Mesodermal cell (in vitro differentiated cells): ENCODE data around the gene C14orf132.

Source experiments
- H3K27ac ChIP-seq: 2 replicates; pipeline ENCODE4 v1.7.0; 2013; ENCODE audit warnings: mild to moderate bottlenecking, low read depth, low read length, moderate library complexity; ENCODE audit not compliant: severe bottlenecking
- H3K36me3 ChIP-seq: 2 replicates; pipeline ENCODE4 v1.7.1; 2013; ENCODE audit warnings: mild to moderate bottlenecking, low read length, moderate library complexity; ENCODE audit not compliant: control insufficient read depth, insufficient read depth
- H3K4me1 ChIP-seq: one replicate; pipeline ENCODE4 v1.7.1; 2013; ENCODE audit warnings: mild to moderate bottlenecking, low read length; ENCODE audit not compliant: insufficient read depth, control insufficient read depth, poor library complexity, severe bottlenecking
- H3K4me3 ChIP-seq: 2 replicates; pipeline ENCODE4 v1.7.0; 2013; ENCODE audit warnings: low read length, control low read depth, mild to moderate bottlenecking; ENCODE audit not compliant: insufficient read depth, poor library complexity, severe bottlenecking; ENCODE audit errors: extremely low read depth
- H3K9me3 ChIP-seq: 2 replicates; pipeline ENCODE4 v1.7.1; 2013; ENCODE audit warnings: mild to moderate bottlenecking, low read length, moderate library complexity; ENCODE audit not compliant: control insufficient read depth
- WGBS, 2 experiments: methylation state at CpG; one replicate each; pipeline ENCODE4 v1.1.5; 2013; ENCODE audit warnings: missing lambda C conversion rate in 2 of 2; ENCODE audit not compliant: insufficient coverage in 2 of 2; 5-methylcytosine and 5-hydroxymethylcytosine counted together

The C14orf132 gene

DNA sequence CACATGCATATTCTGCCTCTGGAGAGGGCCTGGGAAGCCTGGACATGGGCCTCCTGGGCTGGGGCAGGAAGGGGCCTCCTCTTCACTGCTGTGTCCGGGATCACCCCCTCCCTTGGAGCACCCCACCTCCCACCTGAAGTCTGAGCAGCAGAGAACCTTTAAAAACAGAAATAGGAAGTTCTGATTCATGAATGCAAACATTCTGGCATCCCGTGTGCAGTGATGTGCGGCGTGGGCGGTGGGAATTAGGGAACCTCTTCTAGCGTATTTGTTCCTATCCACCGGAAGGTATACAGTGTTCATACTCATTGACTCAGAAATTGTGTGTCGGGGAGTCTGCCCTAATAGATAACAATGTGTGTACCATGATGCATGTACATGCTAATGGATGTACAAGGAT is 46.2 kb downstream of the C14orf132 start:
- WGBS, 2 experiments = 91 to 96% methylated on average over 6 to 7 of the region's 8 CpGs
- peaks cover 16% of the 10 kb centered on the region for H3K4me1 ChIP-seq
- H3K27ac ChIP-seq = no peak overlapping the region

DNA sequence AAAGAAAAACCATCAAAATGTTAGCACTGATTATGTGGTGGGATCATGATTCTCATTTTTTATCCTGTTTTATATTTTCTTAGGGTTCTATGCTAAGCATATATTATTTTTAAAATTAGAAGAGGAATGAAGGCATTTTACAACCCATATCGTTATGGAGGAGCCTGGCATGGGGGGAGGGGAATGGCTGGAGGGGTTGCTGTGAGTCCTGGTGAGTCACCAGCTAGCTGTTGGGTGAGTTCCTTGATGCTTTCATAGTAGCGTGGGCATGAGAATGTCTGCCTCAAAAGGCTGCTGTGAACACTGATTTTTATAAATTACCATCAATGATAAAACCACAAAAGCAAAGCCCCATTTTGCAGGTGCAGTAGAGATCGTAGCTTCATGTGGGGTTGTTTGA is 46.9 kb downstream of the C14orf132 start:
- WGBS, 2 experiments = 100% methylated on average over 1 of the region's 3 CpGs; no CpG with 5 or more reads in 1 of the 2 experiments

More for the DNA sequence above, 46.2 kb downstream of the C14orf132 start:
- Histone ChIP-seq H3K36me3 (peaks cover 29% of the 10 kb centered on the region), H3K9me3 (peaks cover 4% of the 10 kb centered on the region), H3K4me3 (no peak overlapping the region)

DNA sequence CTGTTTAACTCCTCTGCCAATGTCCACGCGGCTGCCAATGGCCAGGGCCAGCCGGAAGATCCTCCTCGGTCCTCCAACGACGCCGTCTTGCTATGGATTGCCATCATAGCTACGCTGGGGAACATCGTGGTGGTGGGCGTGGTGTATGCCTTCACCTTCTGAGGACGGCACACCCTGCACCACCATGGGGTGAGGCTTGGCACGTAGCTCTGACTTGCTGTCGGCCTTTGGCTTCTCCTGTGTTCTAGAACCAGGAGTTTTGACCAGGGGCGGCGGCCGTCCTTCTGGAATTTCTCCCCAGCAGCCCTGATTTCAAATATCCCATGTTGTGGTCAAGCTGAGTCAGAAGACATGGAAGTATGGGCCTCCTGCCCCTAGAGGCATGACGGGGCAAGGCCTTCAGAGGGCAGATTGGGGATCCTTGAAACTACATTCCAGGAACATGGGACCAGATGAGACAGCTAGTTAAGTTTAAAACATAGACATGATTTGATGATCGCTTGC is 47.5 kb downstream of the C14orf132 start:
- H3K4me3 ChIP-seq = no peak overlapping the region
- H3K27ac ChIP-seq = no peak overlapping the region
- peaks cover 16% of the 10 kb centered on the region for H3K4me1 ChIP-seq
- peaks cover 29% of the 10 kb centered on the region for H3K36me3 ChIP-seq
- 96 to 98% methylated on average over 13 to 15 of the region's 18 CpGs for WGBS, 2 experiments
- H3K9me3 ChIP-seq = no peaks in the 10 kb centered on the region

More for the DNA sequence above, 46.9 kb downstream of the C14orf132 start:
- H3K4me1 ChIP-seq = peaks cover 16% of the 10 kb centered on the region
- H3K27ac ChIP-seq = no peak overlapping the region
- H3K4me3 ChIP-seq = no peak overlapping the region
- peaks cover 29% of the 10 kb centered on the region for H3K36me3 ChIP-seq
- no peaks in the 10 kb centered on the region for H3K9me3 ChIP-seq

DNA sequence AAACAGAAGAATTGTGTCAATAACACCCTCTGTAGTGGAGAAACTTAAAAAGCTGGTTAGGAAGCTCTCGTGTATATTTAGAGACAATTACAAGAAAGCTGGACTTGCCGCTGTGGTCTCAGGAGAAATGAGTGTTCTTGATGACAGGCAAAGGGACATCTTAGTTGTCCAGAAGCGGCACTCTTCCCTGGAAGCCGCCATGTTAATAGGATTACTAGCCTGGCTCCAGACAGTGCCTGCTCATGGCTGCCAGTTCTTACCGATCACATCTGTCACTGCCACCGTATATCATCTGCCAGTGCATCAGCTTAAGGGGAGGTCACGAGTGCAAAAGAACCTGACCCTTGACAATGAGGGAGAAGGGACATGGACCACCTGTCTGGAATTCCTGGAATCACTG is 48.9 kb downstream of the C14orf132 start:
- no peak overlapping the region for H3K27ac ChIP-seq
- H3K9me3 ChIP-seq = no peaks in the 10 kb centered on the region
- peaks cover 16% of the 10 kb centered on the region for H3K4me1 ChIP-seq
- WGBS, 2 experiments = 97% methylated on average over 6 to 7 of the region's 7 CpGs
- H3K4me3 ChIP-seq = no peak overlapping the region
- peaks cover 29% of the 10 kb centered on the region for H3K36me3 ChIP-seq

DNA sequence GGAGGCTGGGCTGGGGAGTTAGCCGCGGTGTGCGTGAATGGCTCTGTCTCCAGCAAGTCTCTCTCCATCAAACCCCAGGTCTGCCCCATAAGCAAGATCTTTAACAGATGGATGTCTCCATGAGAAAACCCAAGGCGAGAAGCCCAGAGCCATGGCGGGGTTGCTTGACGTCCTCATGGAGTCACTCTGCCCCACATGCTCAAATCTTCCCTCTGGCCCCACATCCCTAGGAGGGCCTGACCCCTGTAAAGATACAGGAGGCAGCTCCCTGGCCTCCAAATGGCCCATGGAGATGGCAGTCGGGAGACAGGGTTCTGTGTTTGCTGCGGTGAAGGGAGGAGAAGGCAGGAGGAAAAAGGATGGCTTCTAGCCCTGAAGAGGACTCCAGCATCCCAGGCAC is 49.3 kb downstream of the C14orf132 start:
- WGBS, 2 experiments = 92 to 100% methylated on average over 6 to 8 of the region's 8 CpGs

DNA sequence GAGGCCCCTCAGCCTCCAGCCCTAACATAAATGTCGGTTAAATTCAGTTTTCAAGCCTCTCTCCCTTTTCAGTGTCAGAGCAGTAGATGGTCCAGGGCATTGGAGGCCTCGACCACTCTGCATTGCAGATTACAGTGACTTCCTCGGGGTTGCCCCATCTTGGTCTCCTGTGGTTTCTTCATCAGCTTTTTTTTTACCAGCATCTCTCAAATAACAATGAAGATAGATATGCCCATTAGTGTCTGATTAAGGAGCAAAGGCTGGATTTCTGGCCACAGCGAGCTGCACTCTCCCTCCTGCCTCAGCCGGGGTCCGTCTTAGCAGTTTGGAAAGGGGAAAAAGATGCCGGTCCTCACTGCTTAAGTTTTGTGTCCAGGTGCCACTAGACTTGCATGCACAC is 49.7 kb downstream of the C14orf132 start:
- Histone ChIP-seq H3K4me1 (peaks cover 16% of the 10 kb centered on the region), H3K36me3 (peaks cover 29% of the 10 kb centered on the region), H3K4me3 (no peak overlapping the region), H3K27ac (no peak overlapping the region), H3K9me3 (no peaks in the 10 kb centered on the region)
- WGBS, 2 experiments = 96% methylated on average over 5 to 6 of the region's 7 CpGs

More for the DNA sequence above, 49.3 kb downstream of the C14orf132 start:
- H3K36me3 ChIP-seq = peaks cover 29% of the 10 kb centered on the region
- H3K4me1 ChIP-seq = peaks cover 16% of the 10 kb centered on the region
- H3K9me3 ChIP-seq = no peaks in the 10 kb centered on the region
- H3K4me3 ChIP-seq = no peak overlapping the region
- H3K27ac ChIP-seq = no peak overlapping the region

DNA sequence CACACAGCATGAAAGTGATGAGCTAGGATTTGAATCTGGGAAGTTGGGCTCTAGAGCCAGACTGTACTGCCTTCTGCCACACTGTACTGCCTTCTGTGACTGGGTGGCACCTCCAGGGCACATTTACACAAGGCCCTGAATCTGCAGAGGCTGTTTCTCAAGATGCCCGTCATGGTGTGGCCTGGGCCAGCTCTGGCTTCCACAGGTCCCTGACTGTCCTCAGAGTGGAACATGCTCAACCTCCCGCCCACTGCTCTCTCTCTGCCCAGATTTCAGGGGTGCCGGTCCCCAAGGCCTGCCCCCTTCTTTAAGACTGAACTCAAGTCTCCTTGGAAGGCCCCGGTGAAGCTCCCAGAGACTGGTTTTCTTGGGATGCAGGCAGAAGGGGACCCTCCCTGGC is 50.2 kb downstream of the C14orf132 start:
- WGBS, 2 experiments = 86 to 92% methylated on average over 3 to 4 of the region's 4 CpGs
- H3K27ac ChIP-seq = no peak overlapping the region
- H3K9me3 ChIP-seq = no peaks in the 10 kb centered on the region
- peaks cover 29% of the 10 kb centered on the region for H3K36me3 ChIP-seq
- no peak overlapping the region for H3K4me3 ChIP-seq
- H3K4me1 ChIP-seq = peaks cover 16% of the 10 kb centered on the region

DNA sequence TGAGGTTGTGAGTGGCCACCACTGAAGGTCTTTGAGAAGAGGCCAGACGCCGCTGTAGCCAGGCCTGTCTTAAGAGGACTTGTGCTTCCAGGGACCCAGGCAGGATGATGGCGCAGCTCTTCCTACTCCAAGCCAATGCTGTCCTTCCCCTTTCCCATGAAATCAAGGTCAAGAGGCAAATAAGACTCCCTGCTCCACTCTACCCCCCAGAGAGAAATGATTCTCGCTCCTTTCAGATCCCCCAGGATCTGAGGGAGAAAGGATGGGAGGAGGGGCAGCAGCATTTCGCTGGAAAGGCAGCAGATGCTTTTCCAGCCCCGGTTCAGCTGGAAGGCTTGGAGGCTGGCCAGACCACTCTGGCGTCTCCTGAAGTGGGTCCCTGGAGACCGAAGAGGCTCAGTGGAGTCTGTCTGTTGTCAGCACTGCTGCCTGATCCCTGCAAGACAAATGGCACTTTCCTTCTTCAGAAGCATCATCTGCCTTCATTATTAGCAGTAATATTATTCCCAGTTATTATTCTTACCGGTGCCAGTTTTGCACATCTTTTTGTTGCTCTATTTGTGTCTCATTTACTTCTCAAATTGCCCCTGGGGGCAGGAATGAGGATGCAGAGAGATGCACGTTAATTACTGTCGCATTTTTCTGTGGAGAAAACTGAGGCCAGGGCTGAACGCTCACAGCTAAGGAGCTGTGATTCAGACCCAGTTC is 51.4 kb downstream of the C14orf132 start:
- no peak overlapping the region for H3K27ac ChIP-seq
- H3K4me1 ChIP-seq = peaks cover 13% of the 10 kb centered on the region
- H3K4me3 ChIP-seq = no peak overlapping the region
- peaks cover 29% of the 10 kb centered on the region for H3K36me3 ChIP-seq
- 73 to 75% methylated on average over 10 of the region's 12 CpGs for WGBS, 2 experiments
- no peaks in the 10 kb centered on the region for H3K9me3 ChIP-seq

DNA sequence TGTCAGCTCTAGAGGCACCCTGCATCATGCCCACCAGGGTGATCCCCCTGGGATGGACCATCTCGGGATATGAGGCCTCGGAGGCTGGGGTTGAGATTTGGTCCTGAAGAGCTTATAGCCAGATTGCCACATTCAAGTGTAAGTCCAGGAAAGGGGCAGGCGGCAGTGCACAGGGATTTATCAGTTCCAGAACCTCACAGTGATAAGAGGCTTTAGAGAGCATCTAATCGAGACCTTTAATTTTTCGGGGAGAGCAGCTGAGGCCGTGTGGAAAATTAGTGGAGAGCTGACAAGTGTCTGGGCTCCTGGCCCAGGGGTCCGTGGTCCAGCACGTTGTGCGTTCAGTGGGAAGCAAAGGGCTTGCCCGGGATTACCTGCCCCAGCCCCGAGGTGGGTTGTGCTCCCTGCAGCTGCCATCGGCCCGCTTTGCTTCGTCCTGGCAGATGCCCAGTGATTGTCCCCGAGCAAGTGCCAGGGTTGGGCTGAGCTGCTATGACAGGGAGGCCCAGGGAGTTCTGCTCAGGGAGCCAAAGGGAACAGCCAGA is 52.1 kb downstream of the C14orf132 start:
- Histone ChIP-seq H3K9me3 (no peaks in the 10 kb centered on the region), H3K4me1 (peaks cover 7% of the 10 kb centered on the region), H3K27ac (no peak overlapping the region), H3K36me3 (peaks cover 29% of the 10 kb centered on the region), H3K4me3 (no peak overlapping the region)
- WGBS, 2 experiments = 85 to 96% methylated on average over 9 to 15 of the region's 15 CpGs

DNA sequence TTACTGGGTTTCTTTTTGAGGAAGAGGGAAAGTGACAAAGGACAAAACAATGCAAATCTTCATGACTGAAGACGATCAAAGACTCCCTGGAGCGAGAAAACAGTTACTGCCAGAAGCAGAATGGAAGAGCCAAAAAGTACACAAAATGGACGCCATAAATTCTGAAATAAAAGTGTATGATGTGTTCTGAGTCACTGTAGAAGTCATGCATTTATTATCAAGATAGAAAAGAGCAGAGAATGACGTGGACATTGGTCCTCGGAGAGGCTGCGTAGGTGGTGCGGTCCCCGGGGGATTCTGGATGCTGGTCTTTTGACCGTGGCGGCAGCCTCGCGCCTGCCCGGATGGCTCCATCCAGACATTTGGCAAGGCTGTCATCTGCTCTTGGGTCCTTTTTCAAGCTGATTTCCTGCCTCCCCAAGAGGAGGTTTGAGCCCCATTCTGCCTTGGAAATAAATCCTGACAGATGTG is 52.8 kb downstream of the C14orf132 start:
- no peak overlapping the region for H3K4me3 ChIP-seq
- H3K9me3 ChIP-seq = no peaks in the 10 kb centered on the region
- 93% methylated on average over 13 of the region's 13 CpGs for WGBS, 2 experiments
- no peak overlapping the region for H3K27ac ChIP-seq
- no peaks in the 10 kb centered on the region for H3K4me1 ChIP-seq
- H3K36me3 ChIP-seq = peaks cover 24% of the 10 kb centered on the region

DNA sequence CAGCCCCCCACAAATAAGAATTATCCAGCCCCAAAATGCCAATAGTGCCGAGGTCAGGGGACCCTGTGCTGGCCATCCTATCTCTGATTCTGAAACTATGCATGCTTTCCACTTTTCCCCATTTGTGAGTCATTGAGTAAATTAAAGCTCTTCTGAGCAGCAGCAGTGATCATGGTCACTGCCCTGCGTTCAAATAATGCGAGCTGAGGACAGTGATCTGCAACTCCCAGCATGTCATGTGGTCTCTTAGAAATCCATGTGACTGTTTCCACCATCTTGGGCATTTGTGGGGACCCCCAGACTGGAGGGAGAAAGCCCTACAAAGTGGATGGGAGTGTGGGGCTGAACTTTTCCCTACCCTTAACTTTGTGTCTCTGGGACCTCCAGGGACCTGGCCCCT is 53.8 kb downstream of the C14orf132 start:
- WGBS, 2 experiments = 100% methylated on average over 2 to 3 of the region's 3 CpGs
- Histone ChIP-seq H3K36me3 (peaks cover 14% of the 10 kb centered on the region), H3K4me3 (no peak overlapping the region), H3K4me1 (no peaks in the 10 kb centered on the region), H3K9me3 (no peaks in the 10 kb centered on the region), H3K27ac (no peak overlapping the region)
